ENCODE results near the gene DDX25.

DDX25 gene

GRCh38 chr11:125977333-125977732 is 73.0 kb downstream of the DDX25 start:
- no peak for DNase-seq (ENCODE audit: low read depth in 2 of 2)

- DNase-seq (ENCODE audit: low read depth in 2 of 2), result no peak
These were observed 73.9 kb downstream of the DDX25 start for GRCh38 chr11:125978181-125978716.

All from stimulated activated CD8-positive, alpha-beta memory T cell treated with anti-CD3 and anti-CD28 coated beads, Interleukin-2, amount 100 ng/mL, for 1 hour (primary cell).